NCI-H446 treated with DMSO at 0.1 percent for 48 hours (cell line): ENCODE measurements around the gene TTLL11.

Experiments
- DNase-seq: peaks from one replicate; lab custom pipeline; 2025; lab: John Stamatoyannopoulos, UW

Gene TTLL11

GRCh38 chr9:121975801-121976277 lies 117.3 kb downstream of the TTLL11 start:
- no peak for DNase-seq

DNA sequence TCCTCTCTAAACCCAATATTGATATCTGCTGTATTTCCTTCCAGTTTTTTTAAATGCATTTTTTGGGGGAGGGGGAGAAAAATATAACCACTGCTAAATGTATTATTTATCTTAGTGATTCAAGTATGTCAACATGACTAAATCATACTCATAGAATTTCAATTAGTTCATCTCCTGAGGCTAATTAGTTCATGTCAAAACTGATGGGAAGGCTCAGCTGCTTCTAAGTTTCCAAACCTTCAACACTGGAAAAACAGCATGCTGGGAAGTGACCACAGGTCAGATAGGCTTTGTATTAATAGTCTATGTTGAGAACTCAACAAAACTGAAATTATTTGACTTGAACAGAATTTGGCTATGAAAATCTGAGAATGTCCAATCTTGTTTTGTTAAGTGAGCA lies 118.7 kb downstream of the TTLL11 start:
- DNase-seq, result no peak

DNA sequence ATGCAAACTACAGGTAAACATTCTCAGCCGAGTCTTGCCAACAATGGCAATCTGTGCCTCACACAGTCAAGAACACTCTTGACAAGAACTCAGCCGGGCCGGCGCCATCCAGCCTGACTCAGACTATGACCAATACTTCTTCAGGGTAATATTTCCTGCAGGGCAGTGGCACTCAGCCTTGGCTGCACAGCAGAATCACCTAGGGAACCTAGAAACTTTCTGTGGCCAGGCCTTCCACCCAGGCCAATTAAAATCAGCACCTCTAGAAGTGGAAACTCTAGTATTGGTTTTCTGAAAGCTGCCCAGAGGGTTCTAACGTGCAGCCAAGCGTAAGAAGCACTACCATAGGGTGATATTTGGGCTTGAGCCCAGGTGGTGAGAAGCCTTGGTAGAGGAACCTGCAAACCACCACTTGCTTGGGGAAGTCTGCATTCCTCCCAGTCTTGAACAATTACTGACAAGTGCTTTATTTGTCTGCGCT lies 120.6 kb downstream of the TTLL11 start:
- no peak for DNase-seq

- no peak for DNase-seq
Observed at GRCh38 chr9:121968056-121968455, 125.1 kb downstream of the TTLL11 start.

- no peak for DNase-seq
Observed at GRCh38 chr9:121966706-121967105, 126.4 kb downstream of the TTLL11 start.

DNA sequence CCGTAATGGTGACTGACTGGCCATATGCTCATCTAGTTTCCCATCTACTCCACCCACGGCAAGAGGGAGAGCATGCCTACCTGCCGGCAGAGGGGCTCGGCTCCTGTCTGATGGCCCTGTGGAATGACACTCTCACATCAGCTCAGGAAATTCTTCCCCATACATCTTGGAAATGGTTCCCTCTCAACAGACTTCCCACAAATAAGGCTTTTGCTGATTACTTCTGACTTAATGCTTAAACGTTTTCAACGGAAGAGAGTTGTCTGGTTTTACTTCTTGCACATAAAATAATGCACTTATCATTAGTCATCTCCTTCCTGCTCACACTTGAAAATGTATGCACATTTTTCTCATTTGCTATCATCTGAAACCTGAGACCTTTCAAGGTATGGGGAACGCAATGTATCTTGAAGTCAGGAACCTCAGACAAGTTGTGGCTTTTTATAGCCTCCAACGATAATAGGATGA lies 129.5 kb downstream of the TTLL11 start:
- DNase-seq, result no peak

DNA sequence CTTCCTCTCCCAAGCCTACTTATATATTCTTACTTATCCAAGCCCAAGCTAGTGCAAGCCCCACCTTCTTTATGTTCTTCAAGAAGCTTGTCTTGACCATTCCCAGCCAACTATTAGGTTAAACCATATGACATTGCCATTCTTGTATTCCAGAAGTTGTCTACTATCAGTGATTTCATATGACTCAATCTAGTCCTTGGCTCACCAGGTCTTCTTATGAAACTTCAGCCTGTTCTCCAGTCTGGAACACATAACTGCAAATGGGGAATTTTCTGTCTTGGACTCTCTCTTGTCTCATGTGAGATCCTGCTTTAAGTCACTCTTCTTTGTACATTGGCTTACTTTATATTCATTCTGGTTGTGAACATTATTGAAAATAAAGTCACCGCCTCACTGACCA lies 130.7 kb downstream of the TTLL11 start:
- no peak for DNase-seq

GRCh38 chr9:121960665-121961064 lies 132.4 kb downstream of the TTLL11 start:
- no peak for DNase-seq

DNA sequence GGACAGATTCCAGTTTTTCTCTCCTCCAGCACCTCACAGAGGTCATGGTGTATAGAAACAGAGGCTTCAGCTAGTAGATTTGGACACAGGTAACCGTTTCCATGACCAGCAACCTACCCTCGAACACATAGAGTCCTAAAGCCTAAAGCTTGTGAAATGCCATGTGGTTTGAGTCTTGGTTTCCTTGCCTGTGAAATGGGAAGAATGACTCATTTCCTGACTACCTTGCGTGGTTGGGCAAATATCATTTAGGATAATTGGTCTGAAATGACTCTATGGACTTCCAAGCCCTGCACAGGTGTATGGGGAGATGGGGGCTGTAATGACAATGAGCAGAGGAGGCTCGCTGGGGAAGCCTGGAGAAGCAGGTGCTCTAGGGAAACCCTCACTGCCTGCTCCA lies 134.6 kb downstream of the TTLL11 start:
- DNase-seq, result no peak

DNA sequence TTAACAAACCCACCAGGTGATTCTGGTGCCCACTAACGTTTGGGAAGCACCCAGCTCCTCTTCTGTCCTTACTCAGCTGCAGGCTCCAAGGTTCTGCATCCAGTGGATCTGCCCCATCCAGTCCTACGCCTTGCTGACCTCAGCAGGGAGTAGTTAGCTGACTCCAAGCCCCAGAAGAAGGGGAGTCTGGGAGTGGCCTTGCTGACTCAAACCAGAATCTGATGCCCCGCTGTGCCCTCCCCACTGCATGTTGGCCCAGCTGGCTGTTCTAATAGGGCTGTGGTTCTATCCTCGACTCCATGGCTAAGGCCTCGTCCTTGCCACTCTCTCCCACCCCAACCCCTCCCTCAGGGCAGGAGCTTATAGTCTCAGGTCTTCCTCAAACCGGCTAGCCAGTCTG lies 136.3 kb downstream of the TTLL11 start:
- no peak for DNase-seq

- no peak for DNase-seq
Observed at GRCh38 chr9:121955649-121956048, 137.5 kb downstream of the TTLL11 start.

GRCh38 chr9:121954477-121955140 lies 138.5 kb downstream of the TTLL11 start:
- DNase-seq, result no peak

- no peak for DNase-seq
Observed at GRCh38 chr9:121952611-121953010, 140.5 kb downstream of the TTLL11 start.

- no peak for DNase-seq
Observed at GRCh38 chr9:121950866-121951265, 142.2 kb downstream of the TTLL11 start.

DNA sequence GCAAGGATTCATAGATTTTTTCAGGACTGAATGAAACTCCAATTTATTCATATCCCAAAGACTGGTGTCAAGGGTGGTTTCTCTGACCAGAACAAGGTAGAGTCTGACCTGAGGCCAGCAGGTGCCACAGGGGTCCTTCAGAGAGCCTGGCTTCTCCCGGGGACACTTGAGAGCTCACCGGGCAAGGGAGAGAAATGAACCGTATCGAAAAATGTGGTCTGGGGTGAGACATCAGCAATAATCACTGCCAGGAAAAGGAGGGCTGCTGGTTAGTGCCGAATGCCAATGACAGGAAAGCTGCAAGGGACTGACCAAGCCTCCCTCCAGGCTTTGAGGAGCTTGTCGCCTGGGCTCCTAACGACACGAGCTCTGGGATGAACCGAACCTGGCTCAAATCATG lies 142.7 kb downstream of the TTLL11 start:
- DNase-seq, result no peak

- DNase-seq, result no peak
Observed at GRCh38 chr9:121949766-121950165, 143.3 kb downstream of the TTLL11 start.

DNA sequence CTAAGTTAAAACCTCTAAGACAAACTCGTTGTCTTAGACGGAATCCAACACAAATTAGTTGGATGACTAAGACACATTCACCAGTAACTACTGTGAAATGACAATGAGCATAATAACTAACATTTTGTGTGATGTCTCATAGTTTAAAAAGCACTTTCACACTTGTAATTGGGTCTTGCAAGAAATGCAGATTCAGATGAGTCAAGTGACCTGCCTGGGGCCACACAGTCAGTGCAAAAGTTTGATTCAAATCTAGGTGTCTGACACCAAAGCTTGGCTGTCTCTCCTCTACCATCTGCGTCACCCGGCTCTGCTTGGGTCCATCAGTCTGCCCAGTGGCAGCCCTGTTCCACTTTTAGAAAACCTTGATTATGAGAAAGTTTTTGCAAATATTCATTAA lies 143.7 kb downstream of the TTLL11 start:
- DNase-seq, result no peak

DNA sequence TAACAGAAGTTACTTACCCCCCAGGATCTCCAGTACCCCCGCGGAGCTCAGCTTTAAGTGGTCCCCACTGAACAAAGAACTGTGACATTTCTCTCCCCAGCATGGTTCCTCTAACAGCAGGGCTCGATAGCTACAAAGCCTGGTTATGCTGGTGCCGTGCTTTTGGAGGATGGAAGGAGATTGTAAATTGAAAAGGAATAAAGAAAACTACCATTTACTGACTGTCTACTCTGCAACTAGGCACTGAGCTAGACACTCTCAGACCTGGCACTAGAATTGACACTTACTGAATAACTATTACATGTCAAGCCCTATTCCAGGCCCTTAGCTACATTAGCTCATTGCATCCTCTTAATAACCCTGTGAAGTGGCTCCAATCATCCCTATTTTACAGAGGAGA lies 145.3 kb downstream of the TTLL11 start:
- DNase-seq, result peak; percentile 41

DNA sequence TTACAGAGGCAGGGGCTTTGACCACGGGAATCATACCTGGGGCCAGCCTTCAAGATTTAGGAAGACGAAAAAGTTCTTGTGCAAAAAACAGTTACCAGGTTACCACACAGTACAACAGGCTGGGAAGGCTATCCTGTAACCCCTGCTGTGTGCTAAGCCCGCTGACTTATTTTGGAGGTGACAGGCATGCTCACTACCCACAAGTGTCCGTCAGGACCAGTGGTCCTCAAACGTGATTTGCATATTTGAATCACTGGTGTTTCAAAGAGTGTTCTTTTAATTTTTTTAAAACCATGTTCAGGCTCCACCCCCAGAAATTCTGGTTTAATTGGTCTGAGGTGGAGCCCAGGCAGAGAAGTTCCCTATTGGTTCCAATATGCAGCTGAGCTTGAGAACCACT lies 146.6 kb downstream of the TTLL11 start:
- no peak for DNase-seq

DNA sequence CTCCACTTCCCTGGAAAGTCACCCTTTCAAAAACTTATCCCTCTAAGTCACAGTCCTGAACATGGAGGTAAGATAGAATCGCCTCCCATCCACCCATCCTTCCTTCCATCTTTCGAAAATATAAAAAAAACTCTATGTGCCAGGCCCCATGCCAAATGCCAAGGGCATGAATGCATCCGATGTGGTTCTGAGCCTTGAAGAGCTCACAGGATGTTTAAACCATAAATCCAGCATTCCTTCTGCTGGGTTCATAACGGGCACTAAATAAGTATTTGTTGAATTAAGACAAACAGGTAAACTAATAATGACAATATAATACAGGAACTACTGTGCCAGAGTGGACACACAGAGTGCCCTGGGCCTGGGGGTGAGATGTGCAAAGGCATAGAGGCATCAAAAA lies 147.3 kb downstream of the TTLL11 start:
- DNase-seq, result no peak

- DNase-seq, result no peak
Observed at GRCh38 chr9:121945281-121945680, 147.8 kb downstream of the TTLL11 start.

DNA sequence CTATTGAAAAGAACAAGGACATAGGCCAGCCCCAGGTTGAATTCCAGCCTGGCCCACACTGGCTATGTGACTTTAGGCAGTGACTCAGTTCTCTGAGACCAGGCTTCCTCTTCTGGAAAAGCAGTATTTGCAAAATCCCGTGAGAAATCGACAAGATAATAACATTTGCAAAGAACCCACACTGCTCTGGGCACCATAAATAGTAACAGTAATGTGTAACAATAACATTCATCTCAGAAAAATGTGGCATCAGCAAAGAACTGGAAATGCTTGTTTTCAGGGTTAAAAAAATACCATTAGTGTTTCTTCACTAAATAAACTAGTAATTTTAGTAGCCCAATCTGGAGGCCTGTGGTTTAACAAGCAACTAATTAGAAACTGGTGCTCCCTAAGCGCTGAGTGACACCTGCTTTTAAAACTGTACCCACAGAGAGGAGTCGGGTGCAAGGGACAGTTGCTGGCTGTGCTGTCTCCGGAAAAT lies 148.4 kb downstream of the TTLL11 start:
- no peak for DNase-seq

DNA sequence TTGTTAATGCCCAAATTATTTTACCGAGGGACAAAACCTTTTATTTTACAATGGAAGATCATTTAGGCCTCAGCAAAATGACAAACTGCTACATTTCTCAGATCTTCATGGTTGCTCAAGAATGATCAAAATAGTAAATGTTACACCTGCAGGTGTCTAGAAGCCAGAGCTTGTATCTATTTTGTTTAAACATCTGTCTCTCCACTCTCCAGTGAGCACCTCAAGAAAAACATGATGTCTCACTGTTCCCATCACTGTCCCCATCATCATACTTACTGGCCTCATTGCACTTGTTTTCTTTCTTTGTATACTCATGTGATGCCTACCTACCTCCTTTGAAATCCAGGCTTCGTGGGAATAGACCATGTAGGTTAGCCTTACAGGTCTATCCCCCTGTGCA lies 149.6 kb downstream of the TTLL11 start:
- DNase-seq, result no peak

DNA sequence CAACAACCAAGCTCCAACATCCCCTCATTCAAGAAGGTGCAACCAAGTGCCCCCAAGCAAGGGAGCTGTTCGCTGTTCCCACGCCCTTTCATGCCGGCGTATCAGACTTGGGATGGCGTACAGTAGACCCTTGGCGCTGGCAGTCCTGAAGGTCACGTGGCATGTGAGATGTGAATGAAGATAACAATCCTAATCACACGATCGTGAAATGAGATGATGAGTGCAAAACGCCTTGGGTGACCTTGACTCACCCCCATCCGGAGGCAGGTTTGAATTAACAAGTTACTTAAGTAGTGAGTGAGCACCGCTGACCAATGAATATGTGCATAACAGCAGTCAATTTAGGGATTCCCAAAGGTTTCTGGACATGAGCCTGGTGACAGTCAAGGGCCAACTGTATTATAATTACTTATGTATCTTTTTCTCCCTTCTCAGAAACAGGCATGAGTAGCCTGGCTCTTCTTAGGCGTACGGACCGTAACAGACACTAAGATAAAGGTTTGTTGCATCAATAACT lies 150.2 kb downstream of the TTLL11 start:
- no peak for DNase-seq
